ENCODE data around the gene TCP11X2.
A peak's percentile ranks its signal among the peaks of the same experiment; 100 is the strongest.
"Not testable (repeated sequence)": the region's sequence is repeated elsewhere in the genome, so short reads cannot be mapped to it uniquely, and the experiment has no call there.

The TCP11X2 gene

GRCh38 chrX:102471762-102472220 lies at the start of gene TCP11X2:
TCP11X2 (minus strand) TSS chrX:102471812.
- DNase-seq (ENCODE audit: extremely low read depth, insufficient read length); H3K4me3 ChIP-seq (replicated peaks; ENCODE audit: low read depth, low read length); H3K27me3 ChIP-seq (replicated peaks; ENCODE audit: control insufficient read depth, insufficient read depth, low read length); H3K36me3 ChIP-seq (ENCODE audit: control insufficient read depth, insufficient read depth, low read length): not testable (repeated sequence)

- no peak for DNase-seq (ENCODE audit: extremely low read depth, insufficient read length)
- no peak for TF ChIP-seq CTCF (IDR thresholded peaks at IDR 0.05; ENCODE audit: insufficient read depth, low read length, poor library complexity, severe bottlenecking)
- Histone ChIP-seq H3K4me3 (replicated peaks; ENCODE audit: low read depth, low read length) (no peak overlapping the region), H3K36me3 (ENCODE audit: control insufficient read depth, insufficient read depth, low read length) (no peaks in the 10 kb centered on the region), H3K27me3 (replicated peaks; ENCODE audit: control insufficient read depth, insufficient read depth, low read length) (peaks cover 2% of the 10 kb centered on the region; the same call in 1 of the 2 replicates)
Measured at GRCh38 chrX:102517326-102517725, 45.7 kb upstream of the TCP11X2 start.

GRCh38 chrX:102515975-102516941 lies 44.6 kb upstream of the TCP11X2 start, which contains the start of gene TMSB15A:
TMSB15A (minus strand) TSS chrX:102516739.
- Histone ChIP-seq H3K27me3 (replicated peaks; ENCODE audit: control insufficient read depth, insufficient read depth, low read length) (peaks cover 2% of the 10 kb centered on the region; the same call in 1 of the 2 replicates), H3K4me3 (replicated peaks; ENCODE audit: low read depth, low read length) (peak within 1 kb of the TSS; percentile 37), H3K36me3 (ENCODE audit: control insufficient read depth, insufficient read depth, low read length) (no peaks in the 10 kb centered on the region)
- no peak for TF ChIP-seq CTCF (IDR thresholded peaks at IDR 0.05; ENCODE audit: insufficient read depth, low read length, poor library complexity, severe bottlenecking)
- peak; percentile 20 for DNase-seq (ENCODE audit: extremely low read depth, insufficient read length)

- DNase-seq (ENCODE audit: extremely low read depth, insufficient read length), result no peak
- Histone ChIP-seq H3K36me3 (ENCODE audit: control insufficient read depth, insufficient read depth, low read length) (no peaks in the 10 kb centered on the region), H3K27me3 (replicated peaks; ENCODE audit: control insufficient read depth, insufficient read depth, low read length) (peaks cover 2% of the 10 kb centered on the region; the same call in 1 of the 2 replicates), H3K4me3 (replicated peaks; ENCODE audit: low read depth, low read length) (no peak overlapping the region)
- TF ChIP-seq CTCF (IDR thresholded peaks at IDR 0.05; ENCODE audit: insufficient read depth, low read length, poor library complexity, severe bottlenecking), result no peak
Measured at GRCh38 chrX:102514536-102514935, 42.9 kb upstream of the TCP11X2 start.

- no peak overlapping the region for H3K4me3 ChIP-seq (replicated peaks; ENCODE audit: low read depth, low read length)
- no peak for TF ChIP-seq CTCF (IDR thresholded peaks at IDR 0.05; ENCODE audit: insufficient read depth, low read length, poor library complexity, severe bottlenecking)
- DNase-seq (ENCODE audit: extremely low read depth, insufficient read length), result no peak
- no peaks in the 10 kb centered on the region for H3K27me3 ChIP-seq (replicated peaks; ENCODE audit: control insufficient read depth, insufficient read depth, low read length)
- H3K36me3 ChIP-seq (ENCODE audit: control insufficient read depth, insufficient read depth, low read length), result no peaks in the 10 kb centered on the region
Measured at GRCh38 chrX:102498732-102499131, 27.1 kb upstream of the TCP11X2 start.

- no peaks in the 10 kb centered on the region for H3K36me3 ChIP-seq (ENCODE audit: control insufficient read depth, insufficient read depth, low read length)
- DNase-seq (ENCODE audit: extremely low read depth, insufficient read length), result no peak
- no peak overlapping the region for H3K4me3 ChIP-seq (replicated peaks; ENCODE audit: low read depth, low read length)
- TF ChIP-seq CTCF (IDR thresholded peaks at IDR 0.05; ENCODE audit: insufficient read depth, low read length, poor library complexity, severe bottlenecking), result no peak
- H3K27me3 ChIP-seq (replicated peaks; ENCODE audit: control insufficient read depth, insufficient read depth, low read length), result no peaks in the 10 kb centered on the region
Measured at GRCh38 chrX:102491766-102492165, 20.2 kb upstream of the TCP11X2 start.

- H3K27me3 ChIP-seq (replicated peaks; ENCODE audit: control insufficient read depth, insufficient read depth, low read length); H3K36me3 ChIP-seq (ENCODE audit: control insufficient read depth, insufficient read depth, low read length); DNase-seq (ENCODE audit: extremely low read depth, insufficient read length); H3K4me3 ChIP-seq (replicated peaks; ENCODE audit: low read depth, low read length): not testable (repeated sequence)
Measured at GRCh38 chrX:102478765-102479164, 7.2 kb upstream of the TCP11X2 start.

- not testable (repeated sequence) for H3K36me3 ChIP-seq (ENCODE audit: control insufficient read depth, insufficient read depth, low read length); DNase-seq (ENCODE audit: extremely low read depth, insufficient read length); H3K27me3 ChIP-seq (replicated peaks; ENCODE audit: control insufficient read depth, insufficient read depth, low read length); H3K4me3 ChIP-seq (replicated peaks; ENCODE audit: low read depth, low read length)
Measured at GRCh38 chrX:102470215-102470614, 1.4 kb downstream of the TCP11X2 start.

GRCh38 chrX:102458615-102459014 lies 13.0 kb downstream of the TCP11X2 start:
- not testable (repeated sequence) for H3K36me3 ChIP-seq (ENCODE audit: control insufficient read depth, insufficient read depth, low read length); DNase-seq (ENCODE audit: extremely low read depth, insufficient read length); H3K4me3 ChIP-seq (replicated peaks; ENCODE audit: low read depth, low read length); H3K27me3 ChIP-seq (replicated peaks; ENCODE audit: control insufficient read depth, insufficient read depth, low read length)
